Calu3 (cell line): ENCODE data around the gene KMT2C. TPM values are rescaled to one million over a fixed set of nuclear protein-coding genes. Genes with fewer than 3 reads are reported as not detected.

Experiments used
- BruUV-seq: library from RNA; stranded (reverse); fragments of 400-500 nt; replicated peaks from 2 replicates; lab custom pipeline; 2021; lab: Mats Ljungman, UMichigan
- CTCF ChIA-PET: fragments of 300-600 bp; sonication (Branson Sonifier 250); formaldehyde crosslinking; loops from one replicate; lab custom pipeline; 2022; ENCODE audit warnings: antibody characterized with exemption; lab: Charles Lee
- DNase-seq: peaks from one replicate; pipeline ENCODE4 v3.0.0; 2022
- H3K27ac Mint-ChIP-seq: one replicate; pipeline ENCODE4 v1.8.0; 2022; ENCODE audit warnings: mixed read lengths; ENCODE audit not compliant: unreplicated experiment
- H3K27me3 Mint-ChIP-seq: one replicate; pipeline ENCODE4 v1.8.0; 2022; ENCODE audit warnings: mixed read lengths; ENCODE audit not compliant: unreplicated experiment
- H3K36me3 Mint-ChIP-seq: one replicate; pipeline ENCODE4 v1.8.0; 2022; ENCODE audit warnings: mild to moderate bottlenecking, moderate library complexity, mixed read lengths; ENCODE audit not compliant: insufficient read depth, unreplicated experiment
- H3K4me1 Mint-ChIP-seq: one replicate; pipeline ENCODE4 v1.8.0; 2022; ENCODE audit warnings: mild to moderate bottlenecking, low read depth, mixed read lengths; ENCODE audit not compliant: unreplicated experiment
- H3K4me3 Mint-ChIP-seq: one replicate; pipeline ENCODE4 v1.8.0; 2022; ENCODE audit warnings: mild to moderate bottlenecking, low read depth, moderate library complexity, mixed read lengths; ENCODE audit not compliant: unreplicated experiment
- H3K9me3 Mint-ChIP-seq: one replicate; pipeline ENCODE4 v1.8.0; 2022; ENCODE audit warnings: low read depth, mixed read lengths; ENCODE audit not compliant: unreplicated experiment
- CTCF ChIP-seq: fragments of 200-600 bp; IDR thresholded peaks from one replicate; pipeline ENCODE4 v1.8.0; 2022; ENCODE audit warnings: antibody characterized with exemption; ENCODE audit not compliant: unreplicated experiment
- intact Hi-C: fragments of 100-400 bp; cut with micrococcal nuclease; formaldehyde crosslinking; loops from one replicate; pipeline ENCODE4 v1.10.0; 2022; ENCODE audit not compliant: unreplicated experiment
- total RNA-seq: library from RNA; stranded (reverse); gene quantifications from 2 replicates; pipeline ENCODE4 v1.2.3, GENCODE V29; 2022

Gene KMT2C
- total RNA-seq, 1 experiment from 2014 or later = 73.4 TPM

- DNase-seq = peak; percentile 53
- H3K27ac Mint-ChIP-seq = no peak overlapping the region
- H3K27me3 Mint-ChIP-seq = no peaks in the 10 kb centered on the region
- H3K4me1 Mint-ChIP-seq = no peaks in the 10 kb centered on the region
- H3K4me3 Mint-ChIP-seq = no peak overlapping the region
- peak; percentile 53 for TF ChIP-seq CTCF
- H3K36me3 Mint-ChIP-seq = no peaks in the 10 kb centered on the region
- H3K9me3 Mint-ChIP-seq = no peaks in the 10 kb centered on the region
- BruUV-seq = no TSS peak
- CTCF ChIA-PET = interaction anchor here (1.0 kb wide), 1 partner anchor 370 kb away, joined by 5 read pairs; no protein-coding TSS in a partner anchor
- intact Hi-C loops = loop anchor here (1.0 to 5.0 kb wide), 2 partner anchors 370 to 490 kb away; no protein-coding TSS in a partner anchor
These were observed 98.9 kb downstream of the KMT2C start for GRCh38 chr7:152336754-152337368.

GRCh38 chr7:152335900-152336571 lies 99.8 kb downstream of the KMT2C start:
- no peak for DNase-seq
- no peaks in the 10 kb centered on the region for H3K27me3 Mint-ChIP-seq
- no TSS peak for BruUV-seq
- intact Hi-C loops = loop anchor here (1.0 to 5.0 kb wide), 2 partner anchors 371 to 491 kb away; no protein-coding TSS in a partner anchor
- no peaks in the 10 kb centered on the region for H3K9me3 Mint-ChIP-seq
- no peak overlapping the region for H3K27ac Mint-ChIP-seq
- no peak for TF ChIP-seq CTCF
- H3K36me3 Mint-ChIP-seq = no peaks in the 10 kb centered on the region
- no peak overlapping the region for H3K4me3 Mint-ChIP-seq
- H3K4me1 Mint-ChIP-seq = no peaks in the 10 kb centered on the region
- CTCF ChIA-PET = no interaction called here

GRCh38 chr7:152333134-152333533 lies 102.7 kb downstream of the KMT2C start:
- TF ChIP-seq CTCF = no peak
- H3K4me1 Mint-ChIP-seq = no peaks in the 10 kb centered on the region
- no peaks in the 10 kb centered on the region for H3K27me3 Mint-ChIP-seq
- H3K9me3 Mint-ChIP-seq = no peaks in the 10 kb centered on the region
- intact Hi-C loops = no loop called here
- H3K27ac Mint-ChIP-seq = no peak overlapping the region
- H3K4me3 Mint-ChIP-seq = no peak overlapping the region
- CTCF ChIA-PET = interaction anchor here (0.7 kb wide), 1 partner anchor 413 kb away, joined by 3 read pairs; no protein-coding TSS in a partner anchor
- peaks cover 11% of the 10 kb centered on the region for H3K36me3 Mint-ChIP-seq
- BruUV-seq = no TSS peak
- no peak for DNase-seq

- H3K27ac Mint-ChIP-seq = no peak overlapping the region
These were observed 105.0 kb downstream of the KMT2C start for GRCh38 chr7:152330827-152331226.

More at GRCh38 chr7:152330827-152331226, 105.0 kb downstream of the KMT2C start:
- CTCF ChIA-PET = interaction anchor here (0.7 to 0.8 kb wide), 2 partner anchors 17 to 127 kb away, joined by 4 to 7 read pairs; no protein-coding TSS in a partner anchor
- intact Hi-C loops = no loop called here
- no TSS peak for BruUV-seq
- peaks cover 11% of the 10 kb centered on the region for H3K36me3 Mint-ChIP-seq
- no peaks in the 10 kb centered on the region for H3K4me1 Mint-ChIP-seq
- H3K27me3 Mint-ChIP-seq = no peaks in the 10 kb centered on the region
- no peaks in the 10 kb centered on the region for H3K9me3 Mint-ChIP-seq
- no peak overlapping the region for H3K4me3 Mint-ChIP-seq
- DNase-seq = no peak
- TF ChIP-seq CTCF = no peak
